H1 (cell line): ENCODE data around the gene CCDC183. TPM values are rescaled to one million over a fixed set of nuclear protein-coding genes. Genes with fewer than 3 reads are reported as not detected.
"Not testable (repeated sequence)": the region's sequence is repeated elsewhere in the genome, so short reads cannot be mapped to it uniquely, and the experiment has no call there.

Experiments used
- CTCF ChIA-PET: fragments of 300-600 bp; sonication (Branson Sonifier 250); formaldehyde crosslinking; loops from one replicate; lab custom pipeline; 2021; ENCODE audit not compliant: partially characterized antibody; lab: Charles Lee
- POLR2A ChIA-PET: fragments of 300-600 bp; sonication (Branson Sonifier 250); formaldehyde crosslinking; loops from one replicate; lab custom pipeline; 2021; ENCODE audit warnings: inconsistent platforms; ENCODE audit not compliant: partially characterized antibody; lab: Charles Lee
- DNase-seq, 2 experiments: peaks; one replicate each; pipeline versions ENCODE4 v3.0.0 to v3.0.0-alpha.2; 2010 to 2022; ENCODE audit warnings: low spot score in 2 of 2, low read depth in 1 of 2, mixed read lengths in 1 of 2
- FAIRE-seq: peaks from 2 replicates; lab custom pipeline; 2011; peaks lifted over from hg19 to GRCh38; lab: Jason Lieb, UNC
- H2AFZ ChIP-seq: 2 replicates; pipeline ENCODE4 v1.8.1; 2012; ENCODE audit warnings: low read length, inconsistent platforms
- H2AK5ac ChIP-seq: 2 replicates; pipeline ENCODE4 v1.6.1; 2013; ENCODE audit warnings: low read depth, low read length
- H2BK120ac ChIP-seq: replicated peaks from 2 replicates; pipeline ENCODE3; 2013; ENCODE audit warnings: low read depth, low read length, inconsistent platforms
- H2BK12ac ChIP-seq: 2 replicates; pipeline ENCODE4 v1.6.1; 2013; ENCODE audit warnings: low read depth, low read length
- H2BK15ac ChIP-seq: 2 replicates; pipeline ENCODE4 v1.6.1; 2013; ENCODE audit warnings: low read length
- H2BK20ac ChIP-seq: 2 replicates; pipeline ENCODE4 v1.6.1; 2013; ENCODE audit warnings: low read length
- H2BK5ac ChIP-seq: 2 replicates; pipeline ENCODE4 v1.6.1; 2013; ENCODE audit warnings: low read depth, low read length
- H3K14ac ChIP-seq: 2 replicates; pipeline ENCODE4 v1.6.1; 2013; ENCODE audit warnings: inconsistent platforms; ENCODE audit not compliant: insufficient read length
- H3K18ac ChIP-seq: 2 replicates; pipeline ENCODE4 v1.6.1; 2013; ENCODE audit warnings: low read length; ENCODE audit errors: extremely low read depth
- H3K23ac ChIP-seq: 2 replicates; pipeline ENCODE4 v1.6.1; 2013; ENCODE audit warnings: inconsistent platforms; ENCODE audit not compliant: insufficient read length
- H3K23me2 ChIP-seq: 2 replicates; pipeline ENCODE4 v1.6.1; 2013; ENCODE audit warnings: low read depth, low read length
- H3K27ac ChIP-seq: 2 replicates; pipeline ENCODE4 v1.6.1; 2011; ENCODE audit warnings: low read depth, low read length, inconsistent platforms
- H3K27me3 ChIP-seq, 4 experiments: replicated peaks in 1 of 4; 1 replicate in 1 of 4; 2 replicates in 3 of 4; pipeline versions ENCODE4 v1.6.1 to v1.8.1; 2011 to 2013; ENCODE audit warnings: low read length in 3 of 4, mild to moderate bottlenecking in 3 of 4, inconsistent platforms in 2 of 4, mixed read lengths in 2 of 4, moderate library complexity in 1 of 4; ENCODE audit not compliant: control insufficient read depth in 3 of 4, insufficient read depth in 3 of 4; ENCODE audit errors: extremely low read depth in 1 of 4
- H3K36me3 ChIP-seq, 4 experiments: 2 replicates each; pipeline versions ENCODE4 v1.6.1 to v1.8.1; 2011 to 2013; ENCODE audit warnings: mild to moderate bottlenecking in 4 of 4, low read length in 3 of 4, moderate library complexity in 2 of 4, control low read depth in 1 of 4, inconsistent platforms in 1 of 4; ENCODE audit not compliant: insufficient read depth in 4 of 4, control insufficient read depth in 2 of 4
- H3K4ac ChIP-seq: replicated peaks from 2 replicates; pipeline ENCODE3; 2013; ENCODE audit warnings: low read length, low read depth, mixed read lengths, inconsistent platforms; ENCODE audit not compliant: insufficient read length
- H3K4me1 ChIP-seq, 4 experiments: replicated peaks in 1 of 4; 1 replicate in 1 of 4; 2 replicates in 3 of 4; pipeline versions ENCODE4 v1.6.1 to v1.8.1; 2011 to 2013; ENCODE audit warnings: low read length in 3 of 4, inconsistent platforms in 2 of 4, mixed read lengths in 1 of 4; ENCODE audit not compliant: insufficient read depth in 4 of 4, control insufficient read depth in 3 of 4
- H3K4me2 ChIP-seq, 2 experiments: 2 replicates each; pipeline versions ENCODE4 v1.6.1 to v1.8.1; 2011 to 2013; ENCODE audit warnings: low read depth in 2 of 2, low read length in 2 of 2, control low read depth in 1 of 2, inconsistent platforms in 1 of 2, mild to moderate bottlenecking in 1 of 2; ENCODE audit not compliant: insufficient read depth in 1 of 2
- H3K4me3 ChIP-seq, 4 experiments: fragments of 200-600, 300-600 bp in 1 of 4; sonication (generic), shearing (Covaris generic), sonication (Bioruptor Twin) in 1 of 4; 2 replicates each; pipeline versions ENCODE4 v1.5.1 to v1.8.1; 2011 to 2016; ENCODE audit warnings: low read length in 4 of 4, low read depth in 3 of 4, control low read depth in 2 of 4, inconsistent platforms in 2 of 4, mild to moderate bottlenecking in 2 of 4, mixed read lengths in 1 of 4, moderate library complexity in 1 of 4; ENCODE audit not compliant: insufficient read depth in 2 of 4; ENCODE audit errors: extremely low read depth in 1 of 4
- H3K56ac ChIP-seq: replicated peaks from 2 replicates; pipeline ENCODE3; 2013; ENCODE audit warnings: low read depth, mild to moderate bottlenecking, mixed read lengths, low read length, inconsistent platforms; ENCODE audit not compliant: insufficient read length
- H3K79me1 ChIP-seq: 2 replicates; pipeline ENCODE4 v1.6.1; 2013; ENCODE audit warnings: low read depth, low read length, control low read depth
- H3K79me2 ChIP-seq, 2 experiments: 2 replicates each; pipeline versions ENCODE4 v1.6.1 to v1.8.1; 2012 to 2013; ENCODE audit warnings: low read length in 2 of 2, mild to moderate bottlenecking in 2 of 2, inconsistent platforms in 1 of 2; ENCODE audit not compliant: insufficient read depth in 2 of 2, control insufficient read depth in 1 of 2
- H3K9ac ChIP-seq, 4 experiments: replicated peaks in 1 of 4; 1 replicate in 1 of 4; 2 replicates in 3 of 4; pipeline versions ENCODE4 v1.6.1 to v1.8.1; 2011 to 2013; ENCODE audit warnings: low read depth in 3 of 4, low read length in 3 of 4, control low read depth in 2 of 4, mild to moderate bottlenecking in 2 of 4, moderate library complexity in 2 of 4, inconsistent platforms in 1 of 4; ENCODE audit errors: extremely low read depth in 1 of 4
- H3K9me3 ChIP-seq, 2 experiments: 2 replicates each; pipeline versions ENCODE4 v1.6.1 to v1.8.1; 2012 to 2013; ENCODE audit warnings: mild to moderate bottlenecking in 2 of 2, moderate library complexity in 2 of 2, control low read depth in 1 of 2, inconsistent platforms in 1 of 2, low read depth in 1 of 2, low read length in 1 of 2, mixed read lengths in 1 of 2; ENCODE audit not compliant: insufficient read depth in 2 of 2
- H4K20me1 ChIP-seq, 2 experiments: replicated peaks in 1 of 2; 2 replicates each; pipeline versions ENCODE3 to v1.8.1; 2011 to 2013; ENCODE audit warnings: inconsistent platforms in 2 of 2, low read length in 2 of 2, mild to moderate bottlenecking in 1 of 2; ENCODE audit not compliant: insufficient read depth in 2 of 2, control insufficient read depth in 1 of 2
- H4K5ac ChIP-seq: 2 replicates; pipeline ENCODE4 v1.6.1; 2013; ENCODE audit warnings: low read length, low read depth, mixed read lengths, inconsistent platforms; ENCODE audit not compliant: insufficient read length
- H4K8ac ChIP-seq: 2 replicates; pipeline ENCODE4 v1.8.0; 2013; ENCODE audit warnings: mild to moderate bottlenecking, moderate library complexity, low read length, inconsistent platforms; ENCODE audit not compliant: insufficient read depth; ENCODE audit errors: extremely low read depth
- H4K91ac ChIP-seq: replicated peaks from 2 replicates; pipeline ENCODE3; 2013; ENCODE audit warnings: low read length, mixed read lengths, inconsistent platforms; ENCODE audit not compliant: insufficient read length
- BACH1 ChIP-seq: IDR thresholded peaks from 2 replicates; pipeline ENCODE4 v1.6.1; 2012; ENCODE audit warnings: low read length, improper control_type of control experiment
- BCL11A ChIP-seq, 2 experiments: IDR thresholded peaks; one replicate each; pipeline ENCODE4 v1.6.1; 2011; ENCODE audit warnings: low read depth in 2 of 2, low read length in 2 of 2, mild to moderate bottlenecking in 2 of 2
- GABPA ChIP-seq: IDR thresholded peaks from 2 replicates; pipeline ENCODE4 v1.6.1; 2011; ENCODE audit warnings: mild to moderate bottlenecking, low read length, moderate library complexity, borderline replicate concordance; ENCODE audit not compliant: insufficient read depth
- HDAC6 ChIP-seq: IDR thresholded peaks from one replicate; pipeline ENCODE4 v1.7.1; 2012; ENCODE audit warnings: low read depth, mild to moderate bottlenecking, inconsistent platforms, low read length, moderate library complexity
- MAX ChIP-seq: IDR thresholded peaks from 2 replicates; pipeline ENCODE4 v1.6.1; 2012; ENCODE audit warnings: inconsistent platforms
- SAP30 ChIP-seq: fragments of 300-600 bp; sonication (generic); IDR thresholded peaks from 2 replicates; pipeline ENCODE4 v1.7.1; 2012; ENCODE audit warnings: low read length, moderate library complexity, mild to moderate bottlenecking, inconsistent platforms; ENCODE audit not compliant: insufficient read depth, insufficient replicate concordance
- WGBS, 2 experiments: shearing (Covaris generic) in 1 of 2; methylation state at CpG; one replicate each; pipeline versions ENCODE4 v1.1.6 to v1.1.7; 2013 to 2015; ENCODE audit warnings: low lambda C conversion rate in 2 of 2, mixed read lengths in 2 of 2, inconsistent platforms in 1 of 2, low coverage in 1 of 2, missing lambda C conversion rate in 1 of 2; ENCODE audit not compliant: insufficient replicate concordance in 2 of 2, insufficient coverage in 1 of 2, insufficient read length in 1 of 2; ENCODE audit errors: extremely low coverage in 1 of 2, missing lambda C conversion rate in 1 of 2; 5-methylcytosine and 5-hydroxymethylcytosine counted together
- polyA plus RNA-seq, 7 experiments: library from polyadenylated mRNA; depleted of rRNA in 3 of 7; stranded (reverse) in 5 of 7; unstranded in 2 of 7; fragments of >200 nt in 5 of 7; fragments of 200-250 nt in 2 of 7; gene quantifications; 1 replicate in 5 of 7; 2 replicates in 1 of 7; 4 replicates in 1 of 7; pipeline versions ENCODE4 v1.2.1 to v1.2.3, GENCODE V29; 2011 to 2013; ENCODE audit warnings: missing spikeins in 2 of 7, mixed read lengths in 2 of 7
- total RNA-seq: library from RNA; stranded (reverse); fragmentation: NEBNext Ultra II Directional; extraction: Animal tissue kit (Norgen Biotek cat#: 25700); gene quantifications from 2 replicates; pipeline ENCODE4 v1.2.1, GENCODE V29; 2021

CCDC183 gene
- total and polyA plus RNA-seq, 2 of the 8 experiments (the other 6 are each of a cell fraction or from before 2014, with no cell fraction given) = 0.51 to 1.6 TPM

- TF ChIP-seq BACH1 (no peak), MAX (no peak), SAP30 (no peak), BCL11A (IDR thresholded peaks at IDR 0.05; ENCODE audit: low read depth in 2 of 2, low read length in 2 of 2) (no peak), GABPA (no peak), HDAC6 (no peak)
Observed at GRCh38 chr9:136784997-136785361, 11.2 kb upstream of the CCDC183 start (continued).

GRCh38 chr9:136785565-136786355 is 10.4 kb upstream of the CCDC183 start:
- H3K4me2 ChIP-seq, H2AK5ac ChIP-seq, H2BK12ac ChIP-seq, FAIRE-seq, H4K91ac ChIP-seq, H3K4me1 ChIP-seq, H3K23ac ChIP-seq, H3K4ac ChIP-seq, H3K14ac ChIP-seq, H2BK15ac ChIP-seq, H2BK5ac ChIP-seq, H3K23me2 ChIP-seq, H3K56ac ChIP-seq, H3K9ac ChIP-seq, H2AFZ ChIP-seq, H3K18ac ChIP-seq, H2BK120ac ChIP-seq, POLR2A ChIA-PET, H3K79me1 ChIP-seq, H3K4me3 ChIP-seq, H3K79me2 ChIP-seq, H4K20me1 ChIP-seq, H3K36me3 ChIP-seq, H4K5ac ChIP-seq, H3K27ac ChIP-seq, DNase-seq, H3K9me3 ChIP-seq, H2BK20ac ChIP-seq, H3K27me3 ChIP-seq, H4K8ac ChIP-seq: not testable (repeated sequence)
- 88% methylated on average over 23 of the region's 23 CpGs; no CpG with 5 or more reads in 1 of the 2 experiments for WGBS, 2 experiments
- CTCF ChIA-PET = interaction anchor here (0.6 to 4.3 kb wide), 10 partner anchors 9 to 261 kb away, joined by 3 to 37 read pairs (median 4); partner anchors contain the start of genes LCN8 and NPDC1
